Neural cell (in vitro differentiated cells): ENCODE measurements around the gene ORC1. TPM values are rescaled to one million over a fixed set of nuclear protein-coding genes. Genes with fewer than 3 reads are reported as not detected.

Source experiments
- H2AFZ ChIP-seq: fragments of 200-600, 300-800 bp; sonication (generic), shearing (Covaris generic); 2 replicates; pipeline ENCODE4 v1.6.0; 2014; ENCODE audit warnings: low read depth, mild to moderate bottlenecking, antibody characterized with exemption, low read length, moderate library complexity
- H3F3A ChIP-seq: fragments of 200-600 bp; shearing (Covaris generic); 2 replicates; pipeline ENCODE4 v1.6.1; 2016; ENCODE audit warnings: mild to moderate bottlenecking, moderate library complexity, mixed read lengths, antibody characterized with exemption, low read length; ENCODE audit not compliant: insufficient read depth, poor library complexity, severe bottlenecking
- H3K27ac ChIP-seq: fragments of 200-600, 300-800 bp; sonication (generic), shearing (Covaris generic); 2 replicates; pipeline ENCODE4 v1.5.1; 2014; ENCODE audit warnings: mild to moderate bottlenecking, low read length, moderate library complexity
- H3K27me3 ChIP-seq: fragments of 300-800, 200-600 bp; sonication (generic), shearing (Covaris generic); 2 replicates; pipeline ENCODE4 v1.6.0; 2014; ENCODE audit warnings: mild to moderate bottlenecking, low read depth, low read length, moderate library complexity; ENCODE audit not compliant: insufficient read depth
- H3K36me3 ChIP-seq: fragments of 300-800, 200-600 bp; sonication (generic), shearing (Covaris generic); 2 replicates; pipeline ENCODE4 v1.5.1; 2014; ENCODE audit warnings: mild to moderate bottlenecking, antibody characterized with exemption, low read length, moderate library complexity; ENCODE audit not compliant: insufficient read depth
- H3K4me2 ChIP-seq: fragments of 300-800, 200-600 bp; sonication (generic), shearing (Covaris generic); 2 replicates; pipeline ENCODE4 v1.6.0; 2014; ENCODE audit warnings: mild to moderate bottlenecking, low read length
- H3K4me3 ChIP-seq: fragments of 300-800, 200-600 bp; sonication (generic), shearing (Covaris generic); 2 replicates; pipeline ENCODE4 v1.5.1; 2014; ENCODE audit warnings: mild to moderate bottlenecking, low read length, moderate library complexity
- H3K79me2 ChIP-seq: fragments of 200-600 bp; shearing (Covaris generic); replicated peaks from 2 replicates; pipeline ENCODE4 v1.6.0; 2014; ENCODE audit warnings: mild to moderate bottlenecking, low read length, moderate library complexity; ENCODE audit not compliant: insufficient read depth
- H3K9ac ChIP-seq: fragments of 300-800, 200-600 bp; sonication (generic), shearing (Covaris generic); 2 replicates; pipeline ENCODE4 v1.6.1; 2016; ENCODE audit warnings: mild to moderate bottlenecking, low read length, mixed read lengths
- H3K9me2 ChIP-seq: fragments of 200-600 bp; shearing (Covaris generic); 2 replicates; pipeline ENCODE4 v1.6.1; 2016; ENCODE audit warnings: mild to moderate bottlenecking, low read length, mixed read lengths; ENCODE audit not compliant: insufficient read depth
- H3K9me3 ChIP-seq: fragments of 200-600, 300-800 bp; sonication (generic), shearing (Covaris generic); 2 replicates; pipeline ENCODE4 v1.6.1; 2016; ENCODE audit warnings: mild to moderate bottlenecking, mixed run types, low read length, moderate library complexity, mixed read lengths
- H4K20me1 ChIP-seq: fragments of 200-600 bp; shearing (Covaris generic); 2 replicates; pipeline ENCODE4 v1.6.1; 2016; ENCODE audit warnings: mild to moderate bottlenecking, mixed run types; ENCODE audit not compliant: insufficient read depth
- CTCF ChIP-seq: fragments of 450-650 bp; IDR thresholded peaks from 2 replicates; pipeline ENCODE4 v1.5.1; 2014; ENCODE audit warnings: antibody characterized with exemption, mild to moderate bottlenecking, moderate library complexity; ENCODE audit not compliant: poor library complexity, severe bottlenecking
- EP300 ChIP-seq: fragments of 450-650 bp; conservative IDR thresholded peaks from 2 replicates; pipeline ENCODE4 v1.6.1; 2014; ENCODE audit warnings: antibody characterized with exemption, mild to moderate bottlenecking, moderate library complexity; ENCODE audit not compliant: poor library complexity, severe bottlenecking
- EZH2 ChIP-seq: fragments of 200-600, 300-800 bp; shearing (Covaris generic), sonication (generic); IDR thresholded peaks from 2 replicates; pipeline ENCODE4 v1.6.1; 2014; ENCODE audit warnings: antibody characterized with exemption, low read length, borderline replicate concordance, mild to moderate bottlenecking; ENCODE audit not compliant: insufficient read depth, poor library complexity, severe bottlenecking
- MXI1 ChIP-seq: fragments of 450-650 bp; conservative IDR thresholded peaks from 2 replicates; pipeline ENCODE4 v1.6.1; 2014; ENCODE audit warnings: antibody characterized with exemption, mild to moderate bottlenecking; ENCODE audit not compliant: poor library complexity, severe bottlenecking
- POLR2AphosphoS5 ChIP-seq: IDR thresholded peaks from 2 replicates; pipeline ENCODE4 v1.6.1; 2012
- RAD21 ChIP-seq: fragments of 450-650 bp; conservative IDR thresholded peaks from 2 replicates; pipeline ENCODE4 v1.6.1; 2014; ENCODE audit warnings: antibody characterized with exemption, mild to moderate bottlenecking, moderate library complexity
- SMC3 ChIP-seq: fragments of 450-650 bp; conservative IDR thresholded peaks from 2 replicates; pipeline ENCODE4 v1.6.1; 2014; ENCODE audit warnings: antibody characterized with exemption, mild to moderate bottlenecking, moderate library complexity; ENCODE audit not compliant: poor library complexity
- TAF1 ChIP-seq: IDR thresholded peaks from 2 replicates; pipeline ENCODE4 v1.6.1; 2012; ENCODE audit warnings: low read depth
- polyA plus RNA-seq: library from polyadenylated mRNA; depleted of rRNA; stranded (reverse); fragments of >200 nt; gene quantifications from 2 replicates; pipeline ENCODE4 v1.2.3, GENCODE V29; 2014
- TF ChIP-seq, protein P1 (sequence below): IDR thresholded peaks from 2 replicates; pipeline ENCODE4 v1.6.1; 2012; ENCODE audit warnings: borderline replicate concordance

Gene ORC1
- polyA plus RNA-seq, 1 donor from 2014 or later: 0.64 TPM

GRCh38 chr1:52393174-52393573, 11.0 kb downstream of the ORC1 start:
- no peaks in the 10 kb centered on the region for H3K27me3 ChIP-seq
- no peak for TF ChIP-seq CTCF
- no peak for TF ChIP-seq TAF1
- TF ChIP-seq MXI1: no peak
- TF ChIP-seq SMC3: no peak
- no peak for TF ChIP-seq EZH2
- TF ChIP-seq, protein P1, sequence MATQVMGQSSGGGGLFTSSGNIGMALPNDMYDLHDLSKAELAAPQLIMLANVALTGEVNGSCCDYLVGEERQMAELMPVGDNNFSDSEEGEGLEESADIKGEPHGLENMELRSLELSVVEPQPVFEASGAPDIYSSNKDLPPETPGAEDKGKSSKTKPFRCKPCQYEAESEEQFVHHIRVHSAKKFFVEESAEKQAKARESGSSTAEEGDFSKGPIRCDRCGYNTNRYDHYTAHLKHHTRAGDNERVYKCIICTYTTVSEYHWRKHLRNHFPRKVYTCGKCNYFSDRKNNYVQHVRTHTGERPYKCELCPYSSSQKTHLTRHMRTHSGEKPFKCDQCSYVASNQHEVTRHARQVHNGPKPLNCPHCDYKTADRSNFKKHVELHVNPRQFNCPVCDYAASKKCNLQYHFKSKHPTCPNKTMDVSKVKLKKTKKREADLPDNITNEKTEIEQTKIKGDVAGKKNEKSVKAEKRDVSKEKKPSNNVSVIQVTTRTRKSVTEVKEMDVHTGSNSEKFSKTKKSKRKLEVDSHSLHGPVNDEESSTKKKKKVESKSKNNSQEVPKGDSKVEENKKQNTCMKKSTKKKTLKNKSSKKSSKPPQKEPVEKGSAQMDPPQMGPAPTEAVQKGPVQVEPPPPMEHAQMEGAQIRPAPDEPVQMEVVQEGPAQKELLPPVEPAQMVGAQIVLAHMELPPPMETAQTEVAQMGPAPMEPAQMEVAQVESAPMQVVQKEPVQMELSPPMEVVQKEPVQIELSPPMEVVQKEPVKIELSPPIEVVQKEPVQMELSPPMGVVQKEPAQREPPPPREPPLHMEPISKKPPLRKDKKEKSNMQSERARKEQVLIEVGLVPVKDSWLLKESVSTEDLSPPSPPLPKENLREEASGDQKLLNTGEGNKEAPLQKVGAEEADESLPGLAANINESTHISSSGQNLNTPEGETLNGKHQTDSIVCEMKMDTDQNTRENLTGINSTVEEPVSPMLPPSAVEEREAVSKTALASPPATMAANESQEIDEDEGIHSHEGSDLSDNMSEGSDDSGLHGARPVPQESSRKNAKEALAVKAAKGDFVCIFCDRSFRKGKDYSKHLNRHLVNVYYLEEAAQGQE: no peak
- no peak for TF ChIP-seq POLR2AphosphoS5
- TF ChIP-seq EP300: no peak
- no peak for TF ChIP-seq RAD21
- no peaks in the 10 kb centered on the region for H3K9me2 ChIP-seq
- no peak overlapping the region for H3K27ac ChIP-seq
- no peak overlapping the region for H3K4me2 ChIP-seq
- no peaks in the 10 kb centered on the region for H3K9me3 ChIP-seq
- H3K4me3 ChIP-seq: no peak overlapping the region
- no peak overlapping the region for H2AFZ ChIP-seq
- H3K36me3 ChIP-seq: no peaks in the 10 kb centered on the region
- no peaks in the 10 kb centered on the region for H3F3A ChIP-seq
- H3K79me2 ChIP-seq: no peaks in the 10 kb centered on the region
- no peaks in the 10 kb centered on the region for H4K20me1 ChIP-seq
- no peak overlapping the region for H3K9ac ChIP-seq

GRCh38 chr1:52386458-52386857, 17.8 kb downstream of the ORC1 start:
- Histone ChIP-seq H3K9me2 (no peaks in the 10 kb centered on the region), H3F3A (no peaks in the 10 kb centered on the region), H3K4me3 (no peak overlapping the region), H3K9me3 (no peaks in the 10 kb centered on the region), H3K79me2 (no peaks in the 10 kb centered on the region), H3K36me3 (no peaks in the 10 kb centered on the region), H4K20me1 (no peaks in the 10 kb centered on the region), H3K27me3 (no peaks in the 10 kb centered on the region), H3K4me2 (no peak overlapping the region), H2AFZ (no peak overlapping the region), H3K27ac (no peak overlapping the region), H3K9ac (no peak overlapping the region)
- TF ChIP-seq, protein P1: no peak
- TF ChIP-seq EZH2 (no peak), TAF1 (no peak), EP300 (no peak), RAD21 (no peak), MXI1 (no peak), SMC3 (no peak), POLR2AphosphoS5 (no peak), CTCF (no peak)
